Calu3 (cell line): Measurements from ENCODE around the gene DYNLT5. TPM values are rescaled to one million over a fixed set of nuclear protein-coding genes. Genes with fewer than 3 reads are reported as not detected.

Source experiments
- BruUV-seq: library from RNA; stranded (reverse); fragments of 400-500 nt; replicated peaks from 2 replicates; lab custom pipeline; 2021; lab: Mats Ljungman, UMichigan
- CTCF ChIA-PET: fragments of 300-600 bp; sonication (Branson Sonifier 250); formaldehyde crosslinking; loops from one replicate; lab custom pipeline; 2022; ENCODE audit warnings: antibody characterized with exemption; lab: Charles Lee
- DNase-seq: peaks from one replicate; pipeline ENCODE4 v3.0.0; 2022
- H3K27ac Mint-ChIP-seq: one replicate; pipeline ENCODE4 v1.8.0; 2022; ENCODE audit warnings: mixed read lengths; ENCODE audit not compliant: unreplicated experiment
- H3K27me3 Mint-ChIP-seq: one replicate; pipeline ENCODE4 v1.8.0; 2022; ENCODE audit warnings: mixed read lengths; ENCODE audit not compliant: unreplicated experiment
- H3K36me3 Mint-ChIP-seq: one replicate; pipeline ENCODE4 v1.8.0; 2022; ENCODE audit warnings: mild to moderate bottlenecking, moderate library complexity, mixed read lengths; ENCODE audit not compliant: insufficient read depth, unreplicated experiment
- H3K4me1 Mint-ChIP-seq: one replicate; pipeline ENCODE4 v1.8.0; 2022; ENCODE audit warnings: mild to moderate bottlenecking, low read depth, mixed read lengths; ENCODE audit not compliant: unreplicated experiment
- H3K4me3 Mint-ChIP-seq: one replicate; pipeline ENCODE4 v1.8.0; 2022; ENCODE audit warnings: mild to moderate bottlenecking, low read depth, moderate library complexity, mixed read lengths; ENCODE audit not compliant: unreplicated experiment
- H3K9me3 Mint-ChIP-seq: one replicate; pipeline ENCODE4 v1.8.0; 2022; ENCODE audit warnings: low read depth, mixed read lengths; ENCODE audit not compliant: unreplicated experiment
- intact Hi-C: fragments of 100-400 bp; cut with micrococcal nuclease; formaldehyde crosslinking; loops from one replicate; pipeline ENCODE4 v1.10.0; 2022; ENCODE audit not compliant: unreplicated experiment
- total RNA-seq: library from RNA; stranded (reverse); gene quantifications from 2 replicates; pipeline ENCODE4 v1.2.3, GENCODE V29; 2022
- TF ChIP-seq, protein P1 (sequence below): fragments of 200-600 bp; IDR thresholded peaks from one replicate; pipeline ENCODE4 v1.8.0; 2022; ENCODE audit warnings: antibody characterized with exemption; ENCODE audit not compliant: unreplicated experiment

Gene DYNLT5
- total RNA-seq, 1 experiment from 2014 or later = not detected

DNA sequence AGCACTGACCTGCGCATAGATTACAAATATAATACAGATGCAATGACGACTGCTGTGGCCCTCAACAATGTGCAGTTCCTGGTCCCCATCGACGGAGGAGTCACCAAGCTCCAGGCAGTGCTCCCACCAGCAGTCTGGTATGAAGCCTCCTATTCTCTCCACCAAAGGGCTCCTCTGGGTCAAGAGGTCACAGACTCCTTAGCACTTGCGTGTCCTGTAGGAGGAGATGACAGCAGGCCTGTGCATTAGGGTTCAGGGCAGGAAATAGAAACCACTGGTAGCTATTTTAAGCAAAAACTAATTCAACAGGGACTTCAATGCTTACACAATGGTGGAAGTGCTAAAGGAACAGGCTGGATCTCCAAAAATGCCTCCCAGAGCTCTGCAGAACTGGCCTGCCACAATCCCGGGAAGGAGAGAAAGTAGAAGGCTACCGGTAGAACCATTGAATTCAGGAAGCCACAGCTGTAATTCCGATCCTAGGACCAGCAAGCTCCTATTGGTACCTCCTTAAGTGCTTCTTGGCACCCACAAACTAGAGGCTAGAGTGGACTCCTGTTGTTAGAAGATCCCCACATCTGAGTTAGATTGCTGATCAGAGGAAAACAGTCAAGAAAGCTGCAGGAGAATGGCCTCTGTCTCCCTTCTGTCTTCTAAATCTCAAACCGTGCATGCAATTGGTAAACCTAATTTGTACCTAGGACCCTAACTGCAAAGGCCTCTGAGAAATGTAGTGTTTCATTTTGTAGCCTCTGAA, 12.7 kb upstream of the DYNLT5 start:
- Mint-ChIP-seq H3K9me3 (no peaks in the 10 kb centered on the region), H3K4me3 (no peak overlapping the region), H3K27ac (no peak overlapping the region), H3K4me1 (no peaks in the 10 kb centered on the region), H3K36me3 (no peaks in the 10 kb centered on the region), H3K27me3 (no peaks in the 10 kb centered on the region)
- BruUV-seq = no TSS peak
- CTCF ChIA-PET = no interaction called here
- TF ChIP-seq, protein P1, sequence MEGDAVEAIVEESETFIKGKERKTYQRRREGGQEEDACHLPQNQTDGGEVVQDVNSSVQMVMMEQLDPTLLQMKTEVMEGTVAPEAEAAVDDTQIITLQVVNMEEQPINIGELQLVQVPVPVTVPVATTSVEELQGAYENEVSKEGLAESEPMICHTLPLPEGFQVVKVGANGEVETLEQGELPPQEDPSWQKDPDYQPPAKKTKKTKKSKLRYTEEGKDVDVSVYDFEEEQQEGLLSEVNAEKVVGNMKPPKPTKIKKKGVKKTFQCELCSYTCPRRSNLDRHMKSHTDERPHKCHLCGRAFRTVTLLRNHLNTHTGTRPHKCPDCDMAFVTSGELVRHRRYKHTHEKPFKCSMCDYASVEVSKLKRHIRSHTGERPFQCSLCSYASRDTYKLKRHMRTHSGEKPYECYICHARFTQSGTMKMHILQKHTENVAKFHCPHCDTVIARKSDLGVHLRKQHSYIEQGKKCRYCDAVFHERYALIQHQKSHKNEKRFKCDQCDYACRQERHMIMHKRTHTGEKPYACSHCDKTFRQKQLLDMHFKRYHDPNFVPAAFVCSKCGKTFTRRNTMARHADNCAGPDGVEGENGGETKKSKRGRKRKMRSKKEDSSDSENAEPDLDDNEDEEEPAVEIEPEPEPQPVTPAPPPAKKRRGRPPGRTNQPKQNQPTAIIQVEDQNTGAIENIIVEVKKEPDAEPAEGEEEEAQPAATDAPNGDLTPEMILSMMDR = no peak
- intact Hi-C loops = no loop called here
- no peak for DNase-seq

DNA sequence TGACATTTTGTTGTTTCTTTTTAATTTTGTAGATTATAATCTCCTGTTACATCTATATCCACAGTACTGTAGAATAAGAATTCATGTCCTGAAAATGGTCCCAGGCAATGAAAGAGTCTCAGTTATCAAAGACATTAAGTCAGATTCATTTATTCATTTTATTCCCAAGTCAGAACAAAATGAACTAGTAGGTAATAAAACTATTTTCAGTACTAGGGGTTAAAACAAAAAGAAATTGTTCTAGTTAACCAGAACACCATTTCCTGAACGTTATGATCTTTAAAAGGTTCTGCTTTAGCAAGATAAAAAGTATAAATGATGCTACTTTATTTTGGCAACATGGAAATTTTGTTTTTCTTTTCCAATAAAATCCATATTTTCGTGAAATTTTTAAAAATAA, 6.8 kb upstream of the DYNLT5 start:
- CTCF ChIA-PET = no interaction called here
- Mint-ChIP-seq H3K36me3 (no peaks in the 10 kb centered on the region), H3K4me3 (no peak overlapping the region), H3K27ac (no peak overlapping the region), H3K4me1 (no peaks in the 10 kb centered on the region), H3K27me3 (no peaks in the 10 kb centered on the region), H3K9me3 (no peaks in the 10 kb centered on the region)
- intact Hi-C loops = no loop called here
- TF ChIP-seq, protein P1 = no peak
- no peak for DNase-seq
- no TSS peak for BruUV-seq

DNA sequence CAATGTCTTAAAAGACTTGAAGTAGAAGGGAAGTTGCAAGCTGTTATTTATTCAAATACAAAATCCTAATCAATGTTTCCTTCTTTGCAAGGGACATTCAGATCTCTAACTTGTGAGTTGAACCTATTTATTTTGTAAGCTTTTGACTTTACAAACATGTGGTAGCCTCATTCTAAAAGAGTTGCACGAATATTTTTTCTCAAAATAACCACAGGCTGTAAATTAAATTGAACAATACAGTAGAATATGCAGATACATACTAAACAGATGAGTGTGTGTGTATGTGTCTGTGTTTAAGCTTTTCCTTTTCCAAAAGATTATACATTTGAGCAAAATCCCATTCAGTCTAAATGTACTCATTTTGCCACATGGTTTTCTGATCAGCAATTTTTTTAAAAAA, 4.8 kb upstream of the DYNLT5 start:
- intact Hi-C loops = no loop called here
- BruUV-seq = no TSS peak
- H3K36me3 Mint-ChIP-seq = no peaks in the 10 kb centered on the region
- H3K9me3 Mint-ChIP-seq = no peaks in the 10 kb centered on the region
- no peaks in the 10 kb centered on the region for H3K4me1 Mint-ChIP-seq
- TF ChIP-seq, protein P1 = no peak
- CTCF ChIA-PET = no interaction called here
- no peaks in the 10 kb centered on the region for H3K27me3 Mint-ChIP-seq
- no peak for DNase-seq
- H3K4me3 Mint-ChIP-seq = no peak overlapping the region
- H3K27ac Mint-ChIP-seq = no peak overlapping the region

DNA sequence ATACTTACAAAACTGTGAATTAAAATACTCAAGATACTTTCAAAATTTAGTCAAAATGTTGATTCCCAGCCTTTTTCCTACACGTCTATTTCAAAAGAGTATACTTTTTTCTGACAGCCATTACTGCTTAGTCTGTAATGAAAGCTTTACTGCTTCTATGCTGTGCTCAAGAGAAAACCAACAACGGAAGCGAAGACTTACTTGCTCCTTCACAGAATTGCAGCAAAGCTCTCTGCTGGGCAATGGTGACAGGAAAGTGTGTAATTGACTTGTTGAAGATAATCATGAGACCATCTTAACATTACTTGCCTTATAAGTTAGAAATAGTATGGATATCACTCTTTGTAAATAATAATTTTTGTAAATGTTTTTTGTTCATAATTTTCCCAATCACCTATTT, 1.7 kb upstream of the DYNLT5 start:
- no peaks in the 10 kb centered on the region for H3K4me1 Mint-ChIP-seq
- DNase-seq = no peak
- TF ChIP-seq, protein P1 = no peak
- H3K36me3 Mint-ChIP-seq = no peaks in the 10 kb centered on the region
- no TSS peak for BruUV-seq
- no peak overlapping the region for H3K4me3 Mint-ChIP-seq
- intact Hi-C loops = no loop called here
- H3K27ac Mint-ChIP-seq = no peak overlapping the region
- CTCF ChIA-PET = interaction anchor here (0.7 kb wide), 1 partner anchor 422 kb away, joined by 3 read pairs; no protein-coding TSS in a partner anchor
- no peaks in the 10 kb centered on the region for H3K9me3 Mint-ChIP-seq
- no peaks in the 10 kb centered on the region for H3K27me3 Mint-ChIP-seq
